IMR-90 (cell line): ENCODE results near the gene EBF3. TPM values are rescaled to one million over a fixed set of nuclear protein-coding genes. Genes with fewer than 3 reads are reported as not detected.

Experiments used
- ATAC-seq: fragments of 200-7000 bp; cut with Tn5 transposase; 2 replicates; pipeline ENCODE4 v1.9.1; 2020; ENCODE audit warnings: low read depth, mild to moderate bottlenecking, moderate library complexity
- BruUV-seq: library from RNA; stranded (reverse); fragments of 400-500 nt; replicated peaks from 2 replicates; lab custom pipeline; 2021; lab: Mats Ljungman, UMichigan
- CTCF ChIA-PET: fragments of 300-600 bp; formaldehyde crosslinking; extraction: SDS; loops from one replicate; lab custom pipeline; 2021; ENCODE audit warnings: antibody characterized with exemption; lab: Yijun Ruan, JAX
- POLR2A ChIA-PET: fragments of 300-600 bp; sonication (Branson Sonifier 250); formaldehyde crosslinking; loops from one replicate; lab custom pipeline; 2022; ENCODE audit warnings: antibody characterized with exemption; ENCODE audit not compliant: unreplicated experiment; lab: Charles Lee
- DNase-seq: peaks from one replicate; pipeline ENCODE4 v3.0.0; 2013
- H2AFZ ChIP-seq: replicated peaks from 2 replicates; pipeline ENCODE3; 2013; ENCODE audit warnings: low read length, mild to moderate bottlenecking; ENCODE audit not compliant: poor library complexity
- H2AK5ac ChIP-seq: 2 replicates; pipeline ENCODE4 v1.6.1; 2013; ENCODE audit warnings: low read depth, low read length, inconsistent platforms
- H2AK9ac ChIP-seq: replicated peaks from 2 replicates; pipeline ENCODE3; 2013; ENCODE audit warnings: mild to moderate bottlenecking, low read depth, low read length, moderate library complexity; ENCODE audit not compliant: poor library complexity
- H2BK120ac ChIP-seq: 2 replicates; pipeline ENCODE4 v1.6.1; 2013; ENCODE audit warnings: low read depth, low read length, inconsistent platforms
- H2BK15ac ChIP-seq: 3 replicates; pipeline ENCODE4 v1.6.1; 2013; ENCODE audit warnings: low read depth, low read length, inconsistent platforms
- H2BK20ac ChIP-seq: 2 replicates; pipeline ENCODE4 v1.6.1; 2013; ENCODE audit warnings: low read depth, mild to moderate bottlenecking, inconsistent platforms, low read length, moderate library complexity
- H2BK5ac ChIP-seq: 2 replicates; pipeline ENCODE4 v1.6.1; 2013; ENCODE audit warnings: mild to moderate bottlenecking, low read depth, low read length, inconsistent platforms; ENCODE audit not compliant: poor library complexity, severe bottlenecking
- H3K14ac ChIP-seq: replicated peaks from 2 replicates; pipeline ENCODE4 v1.6.1; 2013; ENCODE audit warnings: low read depth, low read length, inconsistent platforms
- H3K18ac ChIP-seq: 2 replicates; pipeline ENCODE4 v1.6.1; 2013; ENCODE audit warnings: low read depth, low read length, control low read depth
- H3K23ac ChIP-seq: 2 replicates; pipeline ENCODE4 v1.6.1; 2013; ENCODE audit warnings: low read depth, low read length, inconsistent platforms
- H3K27ac ChIP-seq: 2 replicates; pipeline ENCODE4 v1.5.1; 2013; ENCODE audit warnings: mild to moderate bottlenecking, control low read depth, low read length; ENCODE audit not compliant: insufficient read depth
- H3K27me3 ChIP-seq: 2 replicates; pipeline ENCODE4 v1.6.1; 2013; ENCODE audit warnings: low read length; ENCODE audit not compliant: control insufficient read depth, insufficient read depth
- H3K36me3 ChIP-seq: 2 replicates; pipeline ENCODE4 v1.6.1; 2013; ENCODE audit warnings: low read length, mixed read lengths; ENCODE audit not compliant: control insufficient read depth, insufficient read depth
- H3K4ac ChIP-seq: 2 replicates; pipeline ENCODE4 v1.6.1; 2013; ENCODE audit warnings: low read depth, low read length, inconsistent platforms
- H3K4me1 ChIP-seq: 2 replicates; pipeline ENCODE4 v1.6.1; 2013; ENCODE audit warnings: low read length, mixed read lengths; ENCODE audit not compliant: control insufficient read depth, insufficient read depth
- H3K4me2 ChIP-seq: 2 replicates; pipeline ENCODE4 v1.6.1; 2013; ENCODE audit warnings: low read depth, mild to moderate bottlenecking, control low read depth, low read length, moderate library complexity
- H3K4me3 ChIP-seq: 2 replicates; pipeline ENCODE4 v1.5.1; 2013; ENCODE audit warnings: low read depth, mild to moderate bottlenecking, control low read depth, low read length, moderate library complexity; ENCODE audit not compliant: insufficient read depth
- H3K56ac ChIP-seq: 2 replicates; pipeline ENCODE4 v1.6.1; 2013; ENCODE audit warnings: low read length, inconsistent platforms; ENCODE audit not compliant: insufficient read depth; ENCODE audit errors: extremely low read depth
- H3K79me1 ChIP-seq, 2 experiments: 2 replicates each; pipeline ENCODE4 v1.6.1; 2013; ENCODE audit warnings: low read length in 2 of 2, inconsistent platforms in 1 of 2, low read depth in 1 of 2
- H3K9ac ChIP-seq: 2 replicates; pipeline ENCODE4 v1.6.1; 2013; ENCODE audit warnings: low read depth, low read length, control low read depth
- H3K9me1 ChIP-seq: 2 replicates; pipeline ENCODE4 v1.6.1; 2013; ENCODE audit warnings: low read length, inconsistent platforms; ENCODE audit not compliant: insufficient read depth
- H3K9me3 ChIP-seq: 2 replicates; pipeline ENCODE4 v1.6.1; 2013; ENCODE audit warnings: low read length; ENCODE audit not compliant: control insufficient read depth, insufficient read depth
- H4K20me1 ChIP-seq: 2 replicates; pipeline ENCODE4 v1.6.1; 2013; ENCODE audit warnings: low read length, inconsistent platforms; ENCODE audit not compliant: insufficient read depth
- H4K5ac ChIP-seq: 2 replicates; pipeline ENCODE4 v1.6.1; 2013; ENCODE audit warnings: mild to moderate bottlenecking, low read depth, low read length, control low read depth
- H4K8ac ChIP-seq, 2 experiments: 2 replicates each; pipeline ENCODE4 v1.6.1; 2013; ENCODE audit warnings: low read depth in 2 of 2, low read length in 2 of 2, control low read depth in 1 of 2, inconsistent platforms in 1 of 2
- H4K91ac ChIP-seq: 2 replicates; pipeline ENCODE4 v1.6.1; 2013; ENCODE audit warnings: low read depth, low read length, inconsistent platforms; ENCODE audit not compliant: insufficient read depth
- BHLHE40 ChIP-seq: fragments of 150-350 bp; IDR thresholded peaks from 2 replicates; pipeline ENCODE4 v1.6.1; 2016; ENCODE audit warnings: mild to moderate bottlenecking, low read depth, low read length
- MAFK ChIP-seq: IDR thresholded peaks from 2 replicates; pipeline ENCODE4 v1.6.1; 2012; ENCODE audit warnings: low read depth, low read length, improper control_type of control experiment
- RFX5 ChIP-seq: IDR thresholded peaks from 2 replicates; pipeline ENCODE4 v1.8.0; 2012; ENCODE audit warnings: low read depth, mild to moderate bottlenecking, low read length, moderate library complexity
- WGBS, 2 experiments: methylation state at CpG; one replicate each; pipeline versions ENCODE4 v1.1.5 to v1.1.7; 2013; ENCODE audit warnings: missing lambda C conversion rate in 2 of 2; ENCODE audit not compliant: insufficient read length in 1 of 2; ENCODE audit errors: extremely low coverage in 2 of 2; 5-methylcytosine and 5-hydroxymethylcytosine counted together
- dilution Hi-C: fragments of 300-500 bp; cut with HindIII; formaldehyde crosslinking; loops from one replicate; pipeline ENCODE4 v1.14.3; 2018; ENCODE audit warnings: low sequenced_read_pairs; ENCODE audit not compliant: unreplicated experiment
- in situ Hi-C: fragments of 300-500 bp; cut with MboI; formaldehyde crosslinking; loops from 3 replicates; pipeline ENCODE4 v1.14.3; 2019; ENCODE audit warnings: low sequenced_read_pairs, inconsistent platforms, mixed read lengths
- intact Hi-C: fragments of 100-400 bp; cut with micrococcal nuclease; formaldehyde crosslinking; loops from 2 replicates; pipeline ENCODE4 v1.10.0; 2022
- polyA plus RNA-seq, 3 experiments: library from polyadenylated mRNA; depleted of rRNA; stranded (reverse); fragments of >200 nt; gene quantifications; 2 replicates each; pipeline ENCODE4 v1.2.3, GENCODE V29; 2012; ENCODE audit warnings: low replicate concordance in 1 of 3
- total RNA-seq: library from RNA; depleted of rRNA; stranded (reverse); fragments of >200 nt; gene quantifications from 2 replicates; pipeline ENCODE4 v1.2.3, GENCODE V29; 2012
- TF ChIP-seq, protein P1 (sequence below): fragments of 150-350 bp; IDR thresholded peaks from 2 replicates; pipeline ENCODE4 v1.6.1; 2016; ENCODE audit warnings: low read depth, mild to moderate bottlenecking, low read length, moderate library complexity, borderline replicate concordance
- TF ChIP-seq, protein P2 (sequence below): fragments of 150-350 bp; IDR thresholded peaks from 2 replicates; pipeline ENCODE4 v1.6.1; 2017; ENCODE audit warnings: mild to moderate bottlenecking, antibody characterized with exemption, low read length, low read depth

EBF3 gene
- total and polyA plus RNA-seq, 2 of the 4 experiments (the other 2 are of a cell fraction), result 0.36 to 0.70 TPM

DNA sequence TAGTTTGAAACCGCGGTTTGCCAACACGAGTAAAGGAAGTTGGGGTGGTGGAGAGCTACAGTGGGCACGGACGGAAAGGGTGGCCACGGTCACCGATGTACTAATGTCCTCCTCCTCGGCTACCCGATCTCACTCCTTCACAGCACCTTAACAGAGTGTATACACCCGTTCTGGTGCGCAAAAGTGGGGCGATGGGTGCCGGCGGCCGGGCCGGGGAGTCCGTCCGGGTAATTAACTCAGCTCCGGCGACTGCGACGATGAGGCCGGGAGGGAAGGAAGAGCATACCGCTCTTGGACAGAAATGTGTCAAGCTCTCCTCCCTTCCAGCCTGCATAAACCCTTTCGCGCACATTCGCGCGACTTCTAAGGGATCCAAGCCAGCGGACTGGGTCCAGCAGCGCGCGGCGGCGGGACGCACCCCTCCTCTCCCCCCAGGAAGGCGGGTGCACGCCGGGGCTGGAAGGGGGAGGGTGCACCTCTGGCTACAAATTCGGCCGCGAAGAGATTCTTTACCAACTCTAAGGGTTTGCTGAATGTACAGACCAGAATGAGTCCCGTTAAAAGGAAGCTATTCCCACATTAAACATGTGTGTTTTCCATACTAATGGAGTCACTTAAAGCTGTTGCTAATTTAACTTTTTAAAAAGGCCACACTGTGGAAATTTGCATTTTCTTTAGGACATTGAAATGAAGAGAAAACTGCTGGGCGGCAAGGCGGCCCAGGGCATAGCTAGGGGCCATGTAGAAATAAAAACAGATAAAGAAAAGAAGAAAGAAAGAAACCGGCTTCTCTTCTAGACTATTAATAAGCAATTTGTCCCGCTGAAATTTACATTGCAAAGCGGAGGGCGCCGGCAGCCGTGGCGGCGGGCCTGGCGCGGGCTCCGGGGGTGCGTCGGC is 6.6 kb upstream of the EBF3 start (continued):
- TF ChIP-seq MAFK (no peak), BHLHE40 (no peak)

DNA sequence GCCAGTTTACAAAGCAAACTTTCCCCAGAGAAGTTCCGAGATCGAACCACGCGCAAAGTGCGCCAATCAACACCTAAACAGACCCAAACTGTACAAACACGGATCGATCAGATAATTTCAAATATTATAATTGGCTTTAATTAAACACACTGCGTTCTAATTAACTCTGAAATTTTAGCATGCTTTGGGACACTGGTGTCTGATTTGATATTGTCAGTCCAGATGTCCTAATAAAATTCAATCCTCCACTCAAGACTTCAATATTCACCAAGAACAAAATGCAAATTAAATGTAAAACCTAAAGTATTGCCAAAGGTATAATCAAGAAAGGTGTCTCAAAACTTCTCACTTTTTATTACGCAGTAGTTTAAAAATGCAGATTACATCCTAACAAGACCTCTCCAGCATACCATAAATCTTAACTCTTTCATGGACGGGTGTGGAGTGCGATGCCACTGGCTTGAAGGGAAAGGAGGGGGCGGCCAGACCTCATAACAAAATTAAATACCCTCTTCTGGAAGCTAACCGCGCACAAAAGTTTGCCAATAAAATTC is 5.9 kb upstream of the EBF3 start:
- Histone ChIP-seq H3K23ac (no peak overlapping the region), H3K4me2 (no peak overlapping the region; the same call in 1 of the 2 replicates), H4K91ac (no peak overlapping the region), H3K56ac (no peak overlapping the region), H2AK9ac (no peak overlapping the region), H2BK20ac (no peak overlapping the region), H2BK120ac (no peak overlapping the region), H3K4me3 (no peak overlapping the region), H4K20me1 (no peaks in the 10 kb centered on the region), H3K36me3 (no peaks in the 10 kb centered on the region), H2AK5ac (no peak overlapping the region), H3K4ac (no peak overlapping the region), H2BK5ac (no peak overlapping the region), H4K8ac (no peak overlapping the region), H3K9me1 (no peaks in the 10 kb centered on the region), H3K79me1 (no peaks in the 10 kb centered on the region), H3K14ac (no peak overlapping the region), H3K9ac (no peak overlapping the region), H3K18ac (no peak overlapping the region), H2AFZ (no peak overlapping the region), H2BK15ac (no peak overlapping the region), H3K27me3 (peaks cover 83% of the 10 kb centered on the region), H3K9me3 (no peaks in the 10 kb centered on the region), H3K4me1 (no peaks in the 10 kb centered on the region), H3K27ac (no peak overlapping the region), H4K5ac (no peak overlapping the region)
- in situ Hi-C loops (loop anchor here (10.0 kb wide), 2 partner anchors 935 to 1755 kb away; no protein-coding TSS in a partner anchor), intact Hi-C loops (loop anchor here (1.0 to 5.0 kb wide), 2 partner anchors 142 to 1758 kb away; partner anchors contain the start of gene C10orf143), dilution Hi-C loops (no loop called here)
- TF ChIP-seq, protein P1, sequence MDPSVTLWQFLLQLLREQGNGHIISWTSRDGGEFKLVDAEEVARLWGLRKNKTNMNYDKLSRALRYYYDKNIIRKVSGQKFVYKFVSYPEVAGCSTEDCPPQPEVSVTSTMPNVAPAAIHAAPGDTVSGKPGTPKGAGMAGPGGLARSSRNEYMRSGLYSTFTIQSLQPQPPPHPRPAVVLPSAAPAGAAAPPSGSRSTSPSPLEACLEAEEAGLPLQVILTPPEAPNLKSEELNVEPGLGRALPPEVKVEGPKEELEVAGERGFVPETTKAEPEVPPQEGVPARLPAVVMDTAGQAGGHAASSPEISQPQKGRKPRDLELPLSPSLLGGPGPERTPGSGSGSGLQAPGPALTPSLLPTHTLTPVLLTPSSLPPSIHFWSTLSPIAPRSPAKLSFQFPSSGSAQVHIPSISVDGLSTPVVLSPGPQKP, result no peak
- TF ChIP-seq, protein P2, sequence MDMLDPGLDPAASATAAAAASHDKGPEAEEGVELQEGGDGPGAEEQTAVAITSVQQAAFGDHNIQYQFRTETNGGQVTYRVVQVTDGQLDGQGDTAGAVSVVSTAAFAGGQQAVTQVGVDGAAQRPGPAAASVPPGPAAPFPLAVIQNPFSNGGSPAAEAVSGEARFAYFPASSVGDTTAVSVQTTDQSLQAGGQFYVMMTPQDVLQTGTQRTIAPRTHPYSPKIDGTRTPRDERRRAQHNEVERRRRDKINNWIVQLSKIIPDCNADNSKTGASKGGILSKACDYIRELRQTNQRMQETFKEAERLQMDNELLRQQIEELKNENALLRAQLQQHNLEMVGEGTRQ, result no peak
- no peak for TF ChIP-seq RFX5
- ChIA-PET POLR2A (no interaction called here), CTCF (interaction anchor here (1.7 kb wide), 1 partner anchor 1758 kb away, joined by 6 read pairs; no protein-coding TSS in a partner anchor)
- no TSS peak for BruUV-seq
- DNase-seq (no peak), ATAC-seq (no peak)
- no CpG with 5 or more reads among the region's 14 CpGs for WGBS, 2 experiments
